PC-9 (cell line): ENCODE data around the gene LMCD1.

ENCODE experiments used
- CTCF ChIP-seq: fragments of 200-600 bp; sonication (generic); conservative IDR thresholded peaks from 2 replicates; pipeline ENCODE4 v1.6.1; 2017; ENCODE audit warnings: mixed run types, antibody characterized with exemption, mild to moderate bottlenecking, moderate library complexity
- EZH2 ChIP-seq: fragments of 200-600 bp; sonication (generic); IDR thresholded peaks from 2 replicates; pipeline ENCODE4 v1.8.0; 2017; ENCODE audit warnings: antibody characterized with exemption, low read depth

- TF ChIP-seq CTCF, result no peak
- no peak for TF ChIP-seq EZH2
These were observed 19.4 kb upstream of the LMCD1 start for GRCh38 chr3:8482263-8482662.
